ENCODE measurements around the gene FAM83B. TPM values are rescaled to one million over a fixed set of nuclear protein-coding genes. Genes with fewer than 3 reads are reported as not detected.

Gene FAM83B
- polyA plus RNA-seq, 1 of the 3 experiments (the other 2 are of a cell fraction): not detected

DNA sequence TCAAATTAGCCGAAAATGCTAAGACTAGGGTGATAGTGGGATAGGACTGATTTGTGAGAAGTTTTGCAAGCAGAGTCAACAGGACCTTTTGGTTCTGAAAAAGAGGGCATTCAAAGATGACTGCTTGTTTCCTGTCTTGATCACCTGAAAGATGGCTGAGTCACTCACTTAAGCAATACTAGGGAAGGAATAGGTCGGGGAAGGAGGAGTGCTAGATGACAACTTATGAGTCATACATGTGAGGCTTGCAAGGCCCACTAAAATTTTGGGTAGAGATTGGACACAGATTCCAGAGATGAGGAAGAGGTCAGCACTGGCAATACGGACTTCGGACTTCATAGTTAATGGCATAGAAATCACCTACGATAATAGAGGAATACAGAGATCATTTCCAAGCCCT lies 89.2 kb downstream of the FAM83B start:
- DNase-seq: no peak
- CTCF ChIA-PET: no interaction called here
- no peak overlapping the region for H3K9ac ChIP-seq

More for the DNA sequence above, 89.2 kb downstream of the FAM83B start:
- Histone ChIP-seq H3F3A (replicated peaks; ENCODE audit: insufficient read depth) (no peaks in the 10 kb centered on the region), H3K27me3 (ENCODE audit: insufficient read depth) (no peaks in the 10 kb centered on the region), H3K79me2 (ENCODE audit: insufficient read depth) (no peaks in the 10 kb centered on the region), H3K36me3 (replicated peaks in 1 of 2; ENCODE audit: control insufficient read depth in 1 of 2, insufficient read depth in 2 of 2, low read length in 1 of 2) (no peaks in the 10 kb centered on the region), H4K20me1 (ENCODE audit: insufficient read depth) (no peaks in the 10 kb centered on the region), H3K9me3 (no peaks in the 10 kb centered on the region), H3K4me1 (ENCODE audit: control insufficient read depth in 1 of 2, insufficient read depth in 2 of 2, low read depth in 1 of 2, low read length in 1 of 2) (no peaks in the 10 kb centered on the region), H3K4me2 (no peak overlapping the region), H2AFZ (ENCODE audit: low read depth) (no peak overlapping the region), H3K9me2 (peaks cover 3% of the 10 kb centered on the region; the same call in 1 of the 2 replicates), H3K4me3 (ENCODE audit: low read depth in 2 of 2, low read length in 1 of 2) (no peak overlapping the region), H3K27ac (ENCODE audit: low read depth in 2 of 2, low read length in 1 of 2) (no peak overlapping the region)
- POLR2A ChIA-PET: no interaction called here
- TF ChIP-seq, protein P1, sequence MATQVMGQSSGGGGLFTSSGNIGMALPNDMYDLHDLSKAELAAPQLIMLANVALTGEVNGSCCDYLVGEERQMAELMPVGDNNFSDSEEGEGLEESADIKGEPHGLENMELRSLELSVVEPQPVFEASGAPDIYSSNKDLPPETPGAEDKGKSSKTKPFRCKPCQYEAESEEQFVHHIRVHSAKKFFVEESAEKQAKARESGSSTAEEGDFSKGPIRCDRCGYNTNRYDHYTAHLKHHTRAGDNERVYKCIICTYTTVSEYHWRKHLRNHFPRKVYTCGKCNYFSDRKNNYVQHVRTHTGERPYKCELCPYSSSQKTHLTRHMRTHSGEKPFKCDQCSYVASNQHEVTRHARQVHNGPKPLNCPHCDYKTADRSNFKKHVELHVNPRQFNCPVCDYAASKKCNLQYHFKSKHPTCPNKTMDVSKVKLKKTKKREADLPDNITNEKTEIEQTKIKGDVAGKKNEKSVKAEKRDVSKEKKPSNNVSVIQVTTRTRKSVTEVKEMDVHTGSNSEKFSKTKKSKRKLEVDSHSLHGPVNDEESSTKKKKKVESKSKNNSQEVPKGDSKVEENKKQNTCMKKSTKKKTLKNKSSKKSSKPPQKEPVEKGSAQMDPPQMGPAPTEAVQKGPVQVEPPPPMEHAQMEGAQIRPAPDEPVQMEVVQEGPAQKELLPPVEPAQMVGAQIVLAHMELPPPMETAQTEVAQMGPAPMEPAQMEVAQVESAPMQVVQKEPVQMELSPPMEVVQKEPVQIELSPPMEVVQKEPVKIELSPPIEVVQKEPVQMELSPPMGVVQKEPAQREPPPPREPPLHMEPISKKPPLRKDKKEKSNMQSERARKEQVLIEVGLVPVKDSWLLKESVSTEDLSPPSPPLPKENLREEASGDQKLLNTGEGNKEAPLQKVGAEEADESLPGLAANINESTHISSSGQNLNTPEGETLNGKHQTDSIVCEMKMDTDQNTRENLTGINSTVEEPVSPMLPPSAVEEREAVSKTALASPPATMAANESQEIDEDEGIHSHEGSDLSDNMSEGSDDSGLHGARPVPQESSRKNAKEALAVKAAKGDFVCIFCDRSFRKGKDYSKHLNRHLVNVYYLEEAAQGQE (IDR thresholded peaks at IDR 0.05; ENCODE audit: low read depth, low read length): no peak
- no peak for TF ChIP-seq ELF1 (IDR thresholded peaks at IDR 0.05)
- TF ChIP-seq TCF12 (IDR thresholded peaks at IDR 0.05): no peak
- no peak for TF ChIP-seq GATA2 (CRISPR knock-in tag; IDR thresholded peaks at IDR 0.05)
- no peak for TF ChIP-seq CHD2 (IDR thresholded peaks at IDR 0.05; ENCODE audit: low read length, partially characterized antibody)
- TF ChIP-seq EP300 (IDR thresholded peaks at IDR 0.05; ENCODE audit: borderline replicate concordance in 1 of 2, low read depth in 1 of 2, low read length in 1 of 2): no peak
- TF ChIP-seq TEAD4 (IDR thresholded peaks at IDR 0.05; ENCODE audit: borderline replicate concordance, insufficient read depth): no peak
- TF ChIP-seq NRF1 (IDR thresholded peaks at IDR 0.05; ENCODE audit: low read depth, low read length): no peak
- no peak for TF ChIP-seq RFX5 (IDR thresholded peaks at IDR 0.05; ENCODE audit: low read length)
- no peak for TF ChIP-seq POLR2AphosphoS5 (IDR thresholded peaks at IDR 0.05; ENCODE audit: low read depth, low read length)
- TF ChIP-seq, protein P2, sequence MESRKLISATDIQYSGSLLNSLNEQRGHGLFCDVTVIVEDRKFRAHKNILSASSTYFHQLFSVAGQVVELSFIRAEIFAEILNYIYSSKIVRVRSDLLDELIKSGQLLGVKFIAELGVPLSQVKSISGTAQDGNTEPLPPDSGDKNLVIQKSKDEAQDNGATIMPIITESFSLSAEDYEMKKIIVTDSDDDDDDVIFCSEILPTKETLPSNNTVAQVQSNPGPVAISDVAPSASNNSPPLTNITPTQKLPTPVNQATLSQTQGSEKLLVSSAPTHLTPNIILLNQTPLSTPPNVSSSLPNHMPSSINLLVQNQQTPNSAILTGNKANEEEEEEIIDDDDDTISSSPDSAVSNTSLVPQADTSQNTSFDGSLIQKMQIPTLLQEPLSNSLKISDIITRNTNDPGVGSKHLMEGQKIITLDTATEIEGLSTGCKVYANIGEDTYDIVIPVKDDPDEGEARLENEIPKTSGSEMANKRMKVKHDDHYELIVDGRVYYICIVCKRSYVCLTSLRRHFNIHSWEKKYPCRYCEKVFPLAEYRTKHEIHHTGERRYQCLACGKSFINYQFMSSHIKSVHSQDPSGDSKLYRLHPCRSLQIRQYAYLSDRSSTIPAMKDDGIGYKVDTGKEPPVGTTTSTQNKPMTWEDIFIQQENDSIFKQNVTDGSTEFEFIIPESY (IDR thresholded peaks at IDR 0.05; ENCODE audit: borderline replicate concordance, low read depth): no peak
- no peak for TF ChIP-seq RAD21 (IDR thresholded peaks at IDR 0.05; ENCODE audit: low read length)
- TF ChIP-seq, protein P3, sequence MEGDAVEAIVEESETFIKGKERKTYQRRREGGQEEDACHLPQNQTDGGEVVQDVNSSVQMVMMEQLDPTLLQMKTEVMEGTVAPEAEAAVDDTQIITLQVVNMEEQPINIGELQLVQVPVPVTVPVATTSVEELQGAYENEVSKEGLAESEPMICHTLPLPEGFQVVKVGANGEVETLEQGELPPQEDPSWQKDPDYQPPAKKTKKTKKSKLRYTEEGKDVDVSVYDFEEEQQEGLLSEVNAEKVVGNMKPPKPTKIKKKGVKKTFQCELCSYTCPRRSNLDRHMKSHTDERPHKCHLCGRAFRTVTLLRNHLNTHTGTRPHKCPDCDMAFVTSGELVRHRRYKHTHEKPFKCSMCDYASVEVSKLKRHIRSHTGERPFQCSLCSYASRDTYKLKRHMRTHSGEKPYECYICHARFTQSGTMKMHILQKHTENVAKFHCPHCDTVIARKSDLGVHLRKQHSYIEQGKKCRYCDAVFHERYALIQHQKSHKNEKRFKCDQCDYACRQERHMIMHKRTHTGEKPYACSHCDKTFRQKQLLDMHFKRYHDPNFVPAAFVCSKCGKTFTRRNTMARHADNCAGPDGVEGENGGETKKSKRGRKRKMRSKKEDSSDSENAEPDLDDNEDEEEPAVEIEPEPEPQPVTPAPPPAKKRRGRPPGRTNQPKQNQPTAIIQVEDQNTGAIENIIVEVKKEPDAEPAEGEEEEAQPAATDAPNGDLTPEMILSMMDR (IDR thresholded peaks at IDR 0.05): no peak
- TF ChIP-seq, protein P4, sequence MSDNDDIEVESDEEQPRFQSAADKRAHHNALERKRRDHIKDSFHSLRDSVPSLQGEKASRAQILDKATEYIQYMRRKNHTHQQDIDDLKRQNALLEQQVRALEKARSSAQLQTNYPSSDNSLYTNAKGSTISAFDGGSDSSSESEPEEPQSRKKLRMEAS (IDR thresholded peaks at IDR 0.05; ENCODE audit: low read depth): no peak
- TF ChIP-seq EZH2phosphoT487 (IDR thresholded peaks at IDR 0.05; ENCODE audit: borderline replicate concordance, low read depth): no peak
- TF ChIP-seq, protein P5, sequence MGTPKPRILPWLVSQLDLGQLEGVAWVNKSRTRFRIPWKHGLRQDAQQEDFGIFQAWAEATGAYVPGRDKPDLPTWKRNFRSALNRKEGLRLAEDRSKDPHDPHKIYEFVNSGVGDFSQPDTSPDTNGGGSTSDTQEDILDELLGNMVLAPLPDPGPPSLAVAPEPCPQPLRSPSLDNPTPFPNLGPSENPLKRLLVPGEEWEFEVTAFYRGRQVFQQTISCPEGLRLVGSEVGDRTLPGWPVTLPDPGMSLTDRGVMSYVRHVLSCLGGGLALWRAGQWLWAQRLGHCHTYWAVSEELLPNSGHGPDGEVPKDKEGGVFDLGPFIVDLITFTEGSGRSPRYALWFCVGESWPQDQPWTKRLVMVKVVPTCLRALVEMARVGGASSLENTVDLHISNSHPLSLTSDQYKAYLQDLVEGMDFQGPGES (IDR thresholded peaks at IDR 0.05; ENCODE audit: low read depth, low read length): no peak
- TF ChIP-seq YY1 (IDR thresholded peaks at IDR 0.05; ENCODE audit: low read depth): no peak
- TF ChIP-seq SIN3A (IDR thresholded peaks at IDR 0.05; ENCODE audit: borderline replicate concordance, low read depth, low read length): no peak
- TF ChIP-seq RCOR1 (IDR thresholded peaks at IDR 0.05; ENCODE audit: low read length): no peak
- TF ChIP-seq FOXJ3 (CRISPR knock-in tag; IDR thresholded peaks at IDR 0.05): no peak
- WGBS (ENCODE audit: low lambda C conversion rate): 8% methylated on average over 5 of the region's 5 CpGs

Measured in SK-N-SH (cell line).